Peyer's patch (tissue), 4 donors: ENCODE data around the gene CA7. TPM values are rescaled to one million over a fixed set of nuclear protein-coding genes. Genes with fewer than 3 reads are reported as not detected.
A peak's percentile ranks its signal among the peaks of the same experiment; 100 is the strongest.

Experiments
- DNase-seq, 3 donors: peaks; one replicate each; pipeline ENCODE4 v3.0.0-alpha.2; 2017 to 2019
- H3K27ac ChIP-seq, 4 donors: fragments of 200-600 bp; sonication (generic); one replicate each; pipeline ENCODE4 v1.5.1; 2016 to 2019
- H3K27me3 ChIP-seq, 2 donors: fragments of 200-600 bp; sonication (generic); one replicate each; pipeline ENCODE4 v1.5.1; 2019
- H3K36me3 ChIP-seq, 3 donors: fragments of 200-600 bp; sonication (generic); one replicate each; pipeline ENCODE4 v1.5.1; 2016 to 2019
- H3K4me1 ChIP-seq, 4 donors: fragments of 200-600 bp; sonication (generic); one replicate each; pipeline ENCODE4 v1.5.1; 2016 to 2019
- H3K4me3 ChIP-seq, 4 donors: fragments of 200-600 bp; sonication (generic); 1 replicate in 3 of 4; 2 replicates in 1 of 4; pipeline ENCODE4 v1.5.1; 2016 to 2019; ENCODE audit warnings: mild to moderate bottlenecking in 1 of 4
- H3K9me3 ChIP-seq, 4 donors: fragments of 200-600 bp; sonication (generic); one replicate each; pipeline ENCODE4 v1.5.1; 2016 to 2019; ENCODE audit warnings: mild to moderate bottlenecking in 1 of 4
- POLR2A ChIP-seq, 2 donors: fragments of 450-650 bp; IDR thresholded peaks; one replicate each; pipeline ENCODE4 v1.5.1; 2017; ENCODE audit warnings: antibody characterized with exemption in 2 of 2, mild to moderate bottlenecking in 2 of 2, moderate library complexity in 2 of 2
- total RNA-seq, 4 donors: library from RNA; depleted of rRNA; stranded (reverse); fragments of >200 nt; gene quantifications; one replicate each; pipeline ENCODE4 v1.1.0, GENCODE V29; 2016
- TF ChIP-seq, protein P1 (sequence below), 6 experiments: fragments of 450-650 bp in 4 of 6; fragments of 200-600 bp in 2 of 6; sonication (generic) in 1 of 6; IDR thresholded peaks; one replicate each; pipeline ENCODE4 v1.5.1; 2017 to 2019; ENCODE audit warnings: antibody characterized with exemption in 6 of 6, mild to moderate bottlenecking in 3 of 6, moderate library complexity in 1 of 6

Gene CA7
- total RNA-seq: 10 to 100 TPM; 13.2 to 59.4 (median 32.2) TPM

DNA sequence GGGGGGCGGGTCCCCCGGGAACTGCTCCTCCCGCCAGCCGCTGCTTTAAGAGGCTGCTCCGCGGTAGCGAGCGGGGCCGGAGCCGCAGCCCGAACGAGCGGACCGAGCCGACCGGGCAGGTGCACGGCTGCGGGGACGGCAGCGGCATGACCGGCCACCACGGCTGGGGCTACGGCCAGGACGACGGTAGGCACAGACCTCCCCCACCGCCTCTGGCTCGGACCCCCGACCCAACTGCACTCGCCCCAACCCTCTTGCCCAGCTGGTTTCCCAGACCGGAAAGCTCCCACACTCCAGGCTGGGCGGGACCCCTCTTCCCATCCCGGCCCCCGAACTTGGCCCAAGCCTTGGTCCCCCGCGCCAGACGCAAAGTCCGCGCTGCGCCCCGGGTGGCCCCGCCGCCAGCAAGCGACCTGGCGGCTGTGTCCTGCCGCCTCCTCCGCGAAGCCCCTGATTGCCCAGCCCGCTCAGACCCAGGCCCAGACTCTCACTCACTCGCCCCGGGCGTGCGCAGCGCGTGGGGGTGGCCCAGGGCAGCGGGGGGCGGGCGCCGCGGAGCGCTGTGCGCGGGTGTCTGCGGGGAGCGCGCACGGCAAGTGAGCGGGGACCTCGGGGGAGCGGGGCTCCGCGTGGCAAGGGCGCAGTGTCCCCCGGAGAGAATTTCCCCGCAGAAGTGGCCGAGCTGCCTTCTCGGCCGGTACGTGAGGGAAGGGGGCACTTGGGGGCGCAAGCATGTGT lies at the start of gene CA7:
CA7 (plus strand) TSS at position 73 of the 738 bp plus-strand sequence; CDS start at position 147, 74 bp downstream.
- TF ChIP-seq, protein P1, sequence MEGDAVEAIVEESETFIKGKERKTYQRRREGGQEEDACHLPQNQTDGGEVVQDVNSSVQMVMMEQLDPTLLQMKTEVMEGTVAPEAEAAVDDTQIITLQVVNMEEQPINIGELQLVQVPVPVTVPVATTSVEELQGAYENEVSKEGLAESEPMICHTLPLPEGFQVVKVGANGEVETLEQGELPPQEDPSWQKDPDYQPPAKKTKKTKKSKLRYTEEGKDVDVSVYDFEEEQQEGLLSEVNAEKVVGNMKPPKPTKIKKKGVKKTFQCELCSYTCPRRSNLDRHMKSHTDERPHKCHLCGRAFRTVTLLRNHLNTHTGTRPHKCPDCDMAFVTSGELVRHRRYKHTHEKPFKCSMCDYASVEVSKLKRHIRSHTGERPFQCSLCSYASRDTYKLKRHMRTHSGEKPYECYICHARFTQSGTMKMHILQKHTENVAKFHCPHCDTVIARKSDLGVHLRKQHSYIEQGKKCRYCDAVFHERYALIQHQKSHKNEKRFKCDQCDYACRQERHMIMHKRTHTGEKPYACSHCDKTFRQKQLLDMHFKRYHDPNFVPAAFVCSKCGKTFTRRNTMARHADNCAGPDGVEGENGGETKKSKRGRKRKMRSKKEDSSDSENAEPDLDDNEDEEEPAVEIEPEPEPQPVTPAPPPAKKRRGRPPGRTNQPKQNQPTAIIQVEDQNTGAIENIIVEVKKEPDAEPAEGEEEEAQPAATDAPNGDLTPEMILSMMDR (IDR thresholded peaks at IDR 0.05): no peak
- TF ChIP-seq POLR2A (IDR thresholded peaks at IDR 0.05): no peak
- H3K9me3 ChIP-seq: no peaks in the 10 kb centered on the region
- DNase-seq: peak in 1 of 3 donors; percentile 37
- H3K27me3 ChIP-seq: peaks cover 0 to 11% of the 10 kb centered on the region in 2 donors
- peak within 1 kb of the TSS in 3 of 4 donors; percentile 32 to 57 (median 41) for H3K4me3 ChIP-seq
- H3K4me1 ChIP-seq: peaks cover 0 to 12% (median 9%) of the 10 kb centered on the region in 4 donors
- no peak within 1 kb of the TSS for H3K27ac ChIP-seq
- no peaks in the 10 kb centered on the region for H3K36me3 ChIP-seq

DNA sequence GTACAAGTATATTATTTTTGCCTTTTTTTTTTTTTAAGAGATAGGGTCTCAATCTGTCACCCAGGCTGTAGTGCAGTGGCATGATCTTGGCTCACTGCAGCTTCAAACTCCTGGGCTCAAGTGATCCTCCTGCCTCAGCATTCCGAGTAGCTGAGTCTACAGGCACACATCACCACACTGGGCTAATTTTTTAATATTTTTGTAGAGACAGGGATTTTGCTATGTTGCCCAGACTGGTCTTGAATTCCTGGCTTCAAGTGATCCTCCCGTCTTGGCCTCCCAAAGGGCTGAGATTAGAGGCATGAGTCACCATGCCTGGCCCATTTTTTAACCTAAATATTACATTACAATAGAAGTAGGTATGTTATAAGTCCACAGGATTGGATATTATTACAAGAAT lies 46.1 kb upstream of the CA7 start:
- TF ChIP-seq, protein P1 (IDR thresholded peaks at IDR 0.05): no peak
- no peak for TF ChIP-seq POLR2A (IDR thresholded peaks at IDR 0.05)
- no peak for DNase-seq
- no peak overlapping the region for H3K27ac ChIP-seq

DNA sequence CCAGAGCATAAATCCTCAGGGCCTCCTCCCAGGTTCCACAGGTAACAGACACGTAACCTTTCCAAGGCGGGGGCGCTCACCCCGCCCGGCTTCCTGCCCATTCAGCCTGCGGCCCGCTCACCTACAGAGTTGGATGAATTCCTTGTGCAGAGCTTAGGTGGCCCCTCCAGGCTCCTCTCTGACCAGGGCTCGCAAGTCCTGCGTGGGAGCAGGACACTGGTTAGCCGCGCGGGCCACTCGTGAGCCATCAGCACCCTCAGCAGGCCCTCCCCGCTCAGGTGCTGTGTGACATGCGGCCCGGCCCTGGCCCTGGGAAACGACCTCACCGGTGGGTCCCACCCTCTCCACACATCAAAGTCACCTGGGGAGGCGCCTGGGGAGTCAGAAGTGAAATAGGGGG lies 43.4 kb upstream of the CA7 start:
- H3K27me3 ChIP-seq: no peaks in the 10 kb centered on the region
- peaks cover 0 to 49% (median 0%) of the 10 kb centered on the region in 3 donors for H3K36me3 ChIP-seq
- no peaks in the 10 kb centered on the region for H3K4me1 ChIP-seq
- no peak overlapping the region for H3K4me3 ChIP-seq
- TF ChIP-seq, protein P1 (IDR thresholded peaks at IDR 0.05): no peak
- TF ChIP-seq POLR2A (IDR thresholded peaks at IDR 0.05): no peak
- DNase-seq: no peak
- no peak overlapping the region for H3K27ac ChIP-seq
- no peaks in the 10 kb centered on the region for H3K9me3 ChIP-seq

More for the DNA sequence above, 46.1 kb upstream of the CA7 start:
- Histone ChIP-seq H3K36me3 (peaks cover 0 to 22% (median 0%) of the 10 kb centered on the region in 3 donors), H3K4me1 (no peaks in the 10 kb centered on the region), H3K27me3 (no peaks in the 10 kb centered on the region), H3K4me3 (no peak overlapping the region), H3K9me3 (no peaks in the 10 kb centered on the region)

DNA sequence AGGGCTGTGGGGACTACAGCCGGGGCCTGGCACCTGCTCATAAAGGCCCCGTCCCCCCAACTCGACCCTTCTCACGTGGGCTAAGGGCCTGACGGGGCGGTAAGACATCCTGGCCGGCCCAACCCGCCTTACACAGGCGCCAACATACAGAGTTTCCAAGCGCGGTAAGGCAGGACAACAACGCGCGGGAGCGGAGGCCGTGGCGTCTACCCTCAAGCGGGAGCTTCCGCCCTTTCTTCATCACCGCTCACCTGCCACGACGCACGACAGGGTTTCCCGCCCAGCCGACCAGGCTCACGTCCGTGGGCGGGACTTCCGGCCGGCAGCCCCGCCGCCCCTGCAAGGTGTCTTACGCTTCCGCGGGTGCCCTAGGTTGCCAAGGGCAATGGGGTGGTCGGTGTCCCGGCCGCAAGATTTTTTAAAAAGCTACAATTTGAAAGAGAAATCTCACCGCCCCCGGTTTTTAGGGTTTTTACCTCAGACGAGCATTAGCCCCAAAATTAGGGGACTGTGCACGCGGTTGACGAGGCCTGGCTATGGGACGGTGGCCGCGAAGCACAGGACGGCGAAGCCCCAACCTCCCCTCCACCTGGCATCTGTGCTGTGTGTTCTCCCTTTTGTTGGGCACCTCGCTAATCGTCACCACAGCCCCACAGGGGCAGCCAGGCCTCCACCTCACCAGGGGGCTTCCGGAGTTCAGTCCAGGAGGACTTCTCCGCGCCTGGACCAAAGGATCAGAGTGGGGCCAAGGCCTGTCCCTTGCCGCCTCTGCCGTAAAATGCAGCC lies 42.7 kb upstream of the CA7 start, which contains the start of gene TERB1:
TERB1 (minus strand) TSS at position 265 of the 786 bp plus-strand sequence. CDS start 4,786 bp downstream, outside the sequence.
- DNase-seq: no peak
- Histone ChIP-seq H3K4me3 (no peak within 1 kb of the TSS), H3K27me3 (no peaks in the 10 kb centered on the region), H3K4me1 (no peaks in the 10 kb centered on the region), H3K9me3 (no peaks in the 10 kb centered on the region), H3K27ac (no peak within 1 kb of the TSS), H3K36me3 (peaks cover 0 to 56% (median 0%) of the 10 kb centered on the region in 3 donors)
- TF ChIP-seq POLR2A (IDR thresholded peaks at IDR 0.05): no peak

DNA sequence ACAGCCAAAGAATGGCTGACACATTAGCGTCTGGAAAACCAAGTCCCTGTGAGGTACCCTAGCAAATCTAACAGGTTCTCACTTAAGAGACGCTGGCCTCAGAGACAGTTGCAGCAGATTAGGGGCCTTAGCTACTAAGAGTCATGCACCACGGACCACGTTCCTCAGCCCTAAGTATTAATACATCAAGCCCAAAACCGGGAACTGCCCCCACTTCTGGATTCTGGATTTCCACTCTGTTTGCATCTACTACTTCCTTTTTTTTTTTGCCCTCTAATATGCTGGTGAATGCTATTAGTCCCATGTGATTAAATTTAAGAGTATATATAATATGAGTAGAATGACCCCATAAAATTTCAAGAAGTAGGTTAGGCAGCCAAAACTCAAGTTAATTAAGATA lies 42.1 kb upstream of the CA7 start:
- no peaks in the 10 kb centered on the region for H3K9me3 ChIP-seq
- H3K4me3 ChIP-seq: no peak overlapping the region
- TF ChIP-seq POLR2A (IDR thresholded peaks at IDR 0.05): no peak
- TF ChIP-seq, protein P1 (IDR thresholded peaks at IDR 0.05): no peak
- no peaks in the 10 kb centered on the region for H3K27me3 ChIP-seq
- peaks cover 0 to 61% (median 0%) of the 10 kb centered on the region in 3 donors for H3K36me3 ChIP-seq
- DNase-seq: no peak
- H3K4me1 ChIP-seq: no peaks in the 10 kb centered on the region
- H3K27ac ChIP-seq: no peak overlapping the region

DNA sequence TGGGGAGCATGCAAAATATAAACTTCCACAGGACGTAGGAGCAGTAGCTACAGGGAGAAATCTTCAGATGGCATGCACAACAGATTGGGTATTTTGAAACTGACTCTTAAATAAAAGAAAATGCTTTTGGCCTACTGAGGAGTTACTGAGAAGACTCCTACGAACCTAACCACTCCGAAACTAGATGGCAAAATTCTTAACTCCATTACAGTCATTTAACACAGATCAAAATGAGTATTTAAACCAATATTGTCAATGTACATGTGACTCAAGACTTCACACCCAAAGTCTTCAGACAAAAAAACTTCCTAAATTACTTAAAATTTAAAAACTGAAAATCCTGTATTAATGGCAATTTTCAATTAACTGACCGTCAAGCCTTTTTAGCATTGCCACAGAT lies 34.4 kb upstream of the CA7 start:
- no peak for DNase-seq
- H3K9me3 ChIP-seq: no peaks in the 10 kb centered on the region
- H3K4me3 ChIP-seq: no peak overlapping the region
- peaks cover 0 to 93% (median 3%) of the 10 kb centered on the region in 3 donors for H3K36me3 ChIP-seq
- H3K27ac ChIP-seq: no peak overlapping the region
- TF ChIP-seq, protein P1 (IDR thresholded peaks at IDR 0.05): no peak
- TF ChIP-seq POLR2A (IDR thresholded peaks at IDR 0.05): no peak
- H3K4me1 ChIP-seq: no peaks in the 10 kb centered on the region
- H3K27me3 ChIP-seq: no peaks in the 10 kb centered on the region
